HEK293T (cell line): ENCODE data around the gene STK4.

Experiments
- FOXK2 ChIP-seq: fragments of 450-650 bp; IDR thresholded peaks from 2 replicates; pipeline ENCODE4 v1.6.1; 2016; ENCODE audit warnings: mild to moderate bottlenecking
- FOXM1 ChIP-seq: fragments of 450-650 bp; IDR thresholded peaks from 2 replicates; pipeline ENCODE4 v1.6.1; 2017; ENCODE audit warnings: mild to moderate bottlenecking, borderline replicate concordance
- TF ChIP-seq, protein P1 (sequence below): fragments of 450-650 bp; IDR thresholded peaks from 2 replicates; pipeline ENCODE4 v1.6.1; 2016

DNA sequence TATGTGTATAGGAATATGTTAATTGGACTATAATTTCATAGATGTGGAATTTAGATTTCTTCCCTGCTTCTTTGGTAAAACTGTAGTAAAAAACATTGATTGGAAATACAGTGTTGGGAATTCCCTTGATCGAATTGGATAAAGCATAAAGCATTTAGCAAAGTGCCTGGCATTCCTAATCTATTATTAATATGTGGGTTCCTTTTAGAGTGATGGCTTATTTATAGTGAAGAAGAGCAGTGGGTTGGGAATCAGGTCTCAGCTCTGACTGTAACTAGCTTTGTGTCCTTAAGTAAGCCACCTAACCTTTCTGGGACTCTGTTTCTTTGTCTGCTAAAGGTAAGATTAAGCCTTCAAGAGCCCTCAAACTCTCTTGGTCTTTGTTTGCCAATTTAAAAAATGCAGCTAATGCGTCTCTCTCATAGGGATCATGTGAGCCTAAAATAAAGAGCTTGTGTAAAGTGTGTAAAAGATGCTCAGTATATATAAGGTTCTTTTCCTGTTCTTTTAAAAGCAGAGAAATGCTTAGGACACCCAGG lies 81.3 kb downstream of the STK4 start:
- TF ChIP-seq FOXM1 = no peak
- TF ChIP-seq, protein P1, sequence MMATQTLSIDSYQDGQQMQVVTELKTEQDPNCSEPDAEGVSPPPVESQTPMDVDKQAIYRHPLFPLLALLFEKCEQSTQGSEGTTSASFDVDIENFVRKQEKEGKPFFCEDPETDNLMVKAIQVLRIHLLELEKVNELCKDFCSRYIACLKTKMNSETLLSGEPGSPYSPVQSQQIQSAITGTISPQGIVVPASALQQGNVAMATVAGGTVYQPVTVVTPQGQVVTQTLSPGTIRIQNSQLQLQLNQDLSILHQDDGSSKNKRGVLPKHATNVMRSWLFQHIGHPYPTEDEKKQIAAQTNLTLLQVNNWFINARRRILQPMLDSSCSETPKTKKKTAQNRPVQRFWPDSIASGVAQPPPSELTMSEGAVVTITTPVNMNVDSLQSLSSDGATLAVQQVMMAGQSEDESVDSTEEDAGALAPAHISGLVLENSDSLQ = no peak
- no peak for TF ChIP-seq FOXK2
